HCT116 (cell line): Measurements from ENCODE around the gene GAL.

ENCODE experiments used
- CTCF ChIP-seq, 3 experiments: fragments of 200-600 bp in 1 of 3; sonication (generic) in 1 of 3; IDR thresholded peaks in 2 of 3; conservative IDR thresholded peaks in 1 of 3; 2 replicates each; pipeline ENCODE4 v1.5.1; 2012 to 2017; ENCODE audit warnings: low read depth in 2 of 3, low read length in 2 of 3, antibody characterized with exemption in 1 of 3, borderline replicate concordance in 1 of 3, control low read depth in 1 of 3, mild to moderate bottlenecking in 1 of 3, mixed read lengths in 1 of 3, mixed run types in 1 of 3, moderate library complexity in 1 of 3; ENCODE audit not compliant: insufficient read depth in 1 of 3
- EZH2phosphoT487 ChIP-seq: fragments of 200-600 bp; IDR thresholded peaks from 2 replicates; pipeline ENCODE4 v1.6.1; 2018; ENCODE audit warnings: antibody characterized with exemption, borderline replicate concordance
- JUND ChIP-seq: IDR thresholded peaks from 2 replicates; pipeline ENCODE4 v1.6.1; 2012
- POLR2A ChIP-seq: IDR thresholded peaks from 2 replicates; pipeline ENCODE4 v1.7.0; 2011; ENCODE audit warnings: borderline replicate concordance; ENCODE audit not compliant: insufficient read depth, insufficient read length; ENCODE audit errors: extremely low read depth
- YY1 ChIP-seq: IDR thresholded peaks from 2 replicates; pipeline ENCODE4 v1.6.1; 2011; ENCODE audit warnings: low read length, low read depth, moderate library complexity, mild to moderate bottlenecking; ENCODE audit not compliant: insufficient replicate concordance; ENCODE audit errors: extremely low read depth
- ZNF274 ChIP-seq: fragments of 200-500 bp; sonication (Bioruptor generic); IDR thresholded peaks from 2 replicates; pipeline ENCODE4 v1.6.1; 2014; ENCODE audit warnings: mild to moderate bottlenecking, low read depth, low read length, inconsistent platforms

DNA sequence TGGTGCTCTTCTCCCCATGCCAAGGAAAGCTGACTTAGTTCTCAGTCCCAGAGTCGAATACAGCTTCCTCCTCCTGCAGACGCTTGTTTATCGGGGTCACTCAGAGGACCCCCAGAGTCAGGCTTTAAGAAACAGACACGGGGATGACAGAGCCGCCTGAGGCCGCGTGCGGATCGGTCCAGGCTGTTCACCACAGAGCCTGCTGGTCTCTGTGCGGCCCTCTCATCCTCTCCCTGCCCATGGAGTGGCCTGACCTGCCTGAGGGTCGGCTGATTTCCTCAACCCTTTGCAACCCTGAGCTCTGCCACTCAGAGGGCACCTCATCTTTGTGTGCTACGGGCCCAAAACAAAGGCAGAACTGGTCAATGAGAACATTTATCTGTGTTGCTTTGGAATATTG, 2.1 kb downstream of the GAL start:
- TF ChIP-seq JUND: no peak
- no peak for TF ChIP-seq POLR2A
- no peak for TF ChIP-seq CTCF (IDR thresholded peaks at IDR 0.05 in 2 of 3, conservative IDR thresholded peaks at IDR 0.05 in 1 of 3; ENCODE audit: borderline replicate concordance in 1 of 3, insufficient read depth in 1 of 3, low read depth in 2 of 3, low read length in 2 of 3)
- no peak for TF ChIP-seq YY1
- TF ChIP-seq ZNF274: no peak
- no peak for TF ChIP-seq EZH2phosphoT487
